ENCODE results near the gene ATN1. TPM values are rescaled to one million over a fixed set of nuclear protein-coding genes. Genes with fewer than 3 reads are reported as not detected.

Gene ATN1
- total RNA-seq, 5 donors from 2014 or later (not counting 1 experiment from before 2014, with no cell fraction given), result 34.7 to 44.3 (median 41.7) TPM

GRCh38 chr12:6915789-6916285 lies 11.9 kb upstream of the ATN1 start:
- Histone ChIP-seq H3K27ac (ENCODE audit: low read length) (no peak overlapping the region), H3K4me1 (ENCODE audit: control insufficient read depth in 1 of 2, extremely low read depth in 1 of 2, insufficient read depth in 2 of 2, low read length in 2 of 2) (peaks cover 4 to 28% of the 10 kb centered on the region in 2 experiments), H3K27me3 (replicated peaks in 1 of 2; ENCODE audit: control insufficient read depth in 2 of 2, extremely low read depth in 1 of 2, insufficient read depth in 2 of 2, low read length in 1 of 2) (no peaks in the 10 kb centered on the region), H3K9me3 (no peaks in the 10 kb centered on the region), H3K4me3 (ENCODE audit: control insufficient read depth in 1 of 2, extremely low read depth in 1 of 2, low read length in 1 of 2) (no peak overlapping the region), H3K36me3 (ENCODE audit: control insufficient read depth in 2 of 2, extremely low read depth in 1 of 2, insufficient read depth in 1 of 2, low read length in 1 of 2) (peaks cover 0 to 18% of the 10 kb centered on the region in 2 donors)
- peaks cover 32 to 44% (median 40%) of the 10 kb centered on the region in 3 donors for H3K4me1 Mint-ChIP-seq
- CTCF ChIA-PET, result interaction anchor here in 1 of 2 donors (0.6 kb wide), 1 partner anchor 10 kb away, joined by 4 read pairs; no protein-coding TSS in a partner anchor
- DNase-seq (no peak), ATAC-seq (replicated peaks in 1 of 4) (no peak)
- H3K9me3 Mint-ChIP-seq, result no peaks in the 10 kb centered on the region
- peaks cover 21% of the 10 kb centered on the region for H3K36me3 Mint-ChIP-seq
- H3K4me3 Mint-ChIP-seq, result peak overlapping the region; percentile 67 to 98 (median 89)
- POLR2A ChIA-PET, result no interaction called here
- no peaks in the 10 kb centered on the region for H3K27me3 Mint-ChIP-seq
- peak overlapping the region; percentile 91 to 95 for H3K27ac Mint-ChIP-seq
- 96% methylated on average over 4 of the region's 14 CpGs for WGBS (ENCODE audit: insufficient coverage)

GRCh38 chr12:6916426-6917200 lies 11.1 kb upstream of the ATN1 start:
- H3K4me3 ChIP-seq (ENCODE audit: control insufficient read depth in 1 of 2, extremely low read depth in 1 of 2, low read length in 1 of 2), result no peak overlapping the region
- H3K27me3 ChIP-seq (replicated peaks in 1 of 2; ENCODE audit: control insufficient read depth in 2 of 2, extremely low read depth in 1 of 2, insufficient read depth in 2 of 2, low read length in 1 of 2), result no peaks in the 10 kb centered on the region
- H3K4me3 Mint-ChIP-seq, result peak overlapping the region in 2 of 3 donors; percentile 89 to 98
- H3K27ac ChIP-seq (ENCODE audit: low read length), result no peak overlapping the region
- H3K27ac Mint-ChIP-seq, result peak overlapping the region; percentile 36 to 91
- H3K4me1 ChIP-seq (ENCODE audit: control insufficient read depth in 1 of 2, extremely low read depth in 1 of 2, insufficient read depth in 2 of 2, low read length in 2 of 2), result peaks cover 4 to 28% of the 10 kb centered on the region in 2 experiments
- no peaks in the 10 kb centered on the region for H3K9me3 ChIP-seq
- ATAC-seq (replicated peaks in 1 of 4) (no peak), DNase-seq (no peak)
- ChIA-PET POLR2A (no interaction called here), CTCF (interaction anchor here in 1 of 2 donors (0.6 kb wide), 1 partner anchor 11 kb away, joined by 4 read pairs; no protein-coding TSS in a partner anchor)
- peaks cover 0 to 23% of the 10 kb centered on the region in 2 donors for H3K36me3 ChIP-seq (ENCODE audit: control insufficient read depth in 2 of 2, extremely low read depth in 1 of 2, insufficient read depth in 1 of 2, low read length in 1 of 2)
- peaks cover 26% of the 10 kb centered on the region for H3K36me3 Mint-ChIP-seq
- no peaks in the 10 kb centered on the region for H3K27me3 Mint-ChIP-seq
- peaks cover 32 to 44% (median 40%) of the 10 kb centered on the region in 3 donors for H3K4me1 Mint-ChIP-seq
- WGBS (ENCODE audit: insufficient coverage), result 94% methylated on average over 6 of the region's 11 CpGs
- no peaks in the 10 kb centered on the region for H3K9me3 Mint-ChIP-seq

GRCh38 chr12:6917491-6918231 lies 10.1 kb upstream of the ATN1 start:
- H3K9me3 Mint-ChIP-seq, result no peaks in the 10 kb centered on the region
- H3K27me3 ChIP-seq (replicated peaks in 1 of 2; ENCODE audit: control insufficient read depth in 2 of 2, extremely low read depth in 1 of 2, insufficient read depth in 2 of 2, low read length in 1 of 2), result no peaks in the 10 kb centered on the region
- H3K4me3 ChIP-seq (ENCODE audit: control insufficient read depth in 1 of 2, extremely low read depth in 1 of 2, low read length in 1 of 2), result no peak overlapping the region
- H3K27ac Mint-ChIP-seq, result peak overlapping the region in 1 of 2 donors; percentile 55
- peaks cover 32 to 47% (median 37%) of the 10 kb centered on the region in 3 donors for H3K4me1 Mint-ChIP-seq
- no peak for ATAC-seq (replicated peaks in 1 of 4)
- H3K9me3 ChIP-seq, result no peaks in the 10 kb centered on the region
- peaks cover 4 to 28% of the 10 kb centered on the region in 2 experiments for H3K4me1 ChIP-seq (ENCODE audit: control insufficient read depth in 1 of 2, extremely low read depth in 1 of 2, insufficient read depth in 2 of 2, low read length in 2 of 2)
- H3K36me3 Mint-ChIP-seq, result peaks cover 30% of the 10 kb centered on the region
- H3K36me3 ChIP-seq (ENCODE audit: control insufficient read depth in 2 of 2, extremely low read depth in 1 of 2, insufficient read depth in 1 of 2, low read length in 1 of 2), result peaks cover 0 to 31% of the 10 kb centered on the region in 2 donors
- H3K27me3 Mint-ChIP-seq, result no peaks in the 10 kb centered on the region
- no peak overlapping the region for H3K4me3 Mint-ChIP-seq
- WGBS (ENCODE audit: insufficient coverage), result 95% methylated on average over 8 of the region's 14 CpGs
- ChIA-PET CTCF (no interaction called here), POLR2A (no interaction called here)
- no peak for DNase-seq
- H3K27ac ChIP-seq (ENCODE audit: low read length), result no peak overlapping the region

GRCh38 chr12:6919588-6919987 lies 8.2 kb upstream of the ATN1 start:
- ChIA-PET CTCF (interaction anchor here in 1 of 2 donors (0.9 kb wide), 1 partner anchor 15 kb away, joined by 3 read pairs; the partner anchor contains the start of gene LRRC23), POLR2A (no interaction called here)
- peaks cover 4 to 18% of the 10 kb centered on the region in 2 experiments for H3K4me1 ChIP-seq (ENCODE audit: control insufficient read depth in 1 of 2, extremely low read depth in 1 of 2, insufficient read depth in 2 of 2, low read length in 2 of 2)
- H3K27ac ChIP-seq (ENCODE audit: low read length), result no peak overlapping the region
- H3K4me3 ChIP-seq (ENCODE audit: control insufficient read depth in 1 of 2, extremely low read depth in 1 of 2, low read length in 1 of 2), result no peak overlapping the region
- H3K4me1 Mint-ChIP-seq, result peaks cover 24 to 42% (median 29%) of the 10 kb centered on the region in 3 donors
- DNase-seq, result no peak
- H3K4me3 Mint-ChIP-seq, result no peak overlapping the region
- WGBS (ENCODE audit: insufficient coverage), result 77% methylated on average over 7 of the region's 7 CpGs
- H3K9me3 ChIP-seq, result no peaks in the 10 kb centered on the region
- H3K27me3 ChIP-seq (replicated peaks in 1 of 2; ENCODE audit: control insufficient read depth in 2 of 2, extremely low read depth in 1 of 2, insufficient read depth in 2 of 2, low read length in 1 of 2), result no peaks in the 10 kb centered on the region
- H3K36me3 Mint-ChIP-seq, result peaks cover 30% of the 10 kb centered on the region
- no peak overlapping the region for H3K27ac Mint-ChIP-seq
- H3K27me3 Mint-ChIP-seq, result no peaks in the 10 kb centered on the region
- ATAC-seq (replicated peaks in 1 of 4), result no peak
- peaks cover 0 to 31% of the 10 kb centered on the region in 2 donors for H3K36me3 ChIP-seq (ENCODE audit: control insufficient read depth in 2 of 2, extremely low read depth in 1 of 2, insufficient read depth in 1 of 2, low read length in 1 of 2)
- H3K9me3 Mint-ChIP-seq, result no peaks in the 10 kb centered on the region

- Histone ChIP-seq H3K27ac (ENCODE audit: low read length) (no peak overlapping the region), H3K27me3 (replicated peaks in 1 of 2; ENCODE audit: control insufficient read depth in 2 of 2, extremely low read depth in 1 of 2, insufficient read depth in 2 of 2, low read length in 1 of 2) (no peaks in the 10 kb centered on the region), H3K9me3 (no peaks in the 10 kb centered on the region), H3K36me3 (ENCODE audit: control insufficient read depth in 2 of 2, extremely low read depth in 1 of 2, insufficient read depth in 1 of 2, low read length in 1 of 2) (peaks cover 0 to 28% of the 10 kb centered on the region in 2 donors), H3K4me1 (ENCODE audit: control insufficient read depth in 1 of 2, extremely low read depth in 1 of 2, insufficient read depth in 2 of 2, low read length in 2 of 2) (peaks cover 0 to 10% of the 10 kb centered on the region in 2 experiments), H3K4me3 (ENCODE audit: control insufficient read depth in 1 of 2, extremely low read depth in 1 of 2, low read length in 1 of 2) (no peak overlapping the region)
- WGBS (ENCODE audit: insufficient coverage), result 83% methylated on average over 6 of the region's 7 CpGs
- Mint-ChIP-seq H3K36me3 (peaks cover 29% of the 10 kb centered on the region), H3K4me1 (peaks cover 17 to 36% (median 27%) of the 10 kb centered on the region in 3 donors), H3K27ac (no peak overlapping the region), H3K27me3 (no peaks in the 10 kb centered on the region), H3K4me3 (no peak overlapping the region), H3K9me3 (no peaks in the 10 kb centered on the region)
- ChIA-PET CTCF (interaction anchor here (0.6 to 1.4 kb wide), 4 partner anchors 26 to 187 kb away, joined by 3 to 7 read pairs (median 3); no protein-coding TSS in a partner anchor), POLR2A (no interaction called here)
- no peak for ATAC-seq (replicated peaks in 1 of 4)
- no peak for DNase-seq
These were observed 6.2 kb upstream of the ATN1 start for GRCh38 chr12:6921539-6921938.
